ENCODE results near the gene MAML3. TPM values are rescaled to one million over a fixed set of nuclear protein-coding genes. Genes with fewer than 3 reads are reported as not detected.

Gene MAML3
- total RNA-seq, 1 experiment from 2014 or later, result 12.1 TPM

DNA sequence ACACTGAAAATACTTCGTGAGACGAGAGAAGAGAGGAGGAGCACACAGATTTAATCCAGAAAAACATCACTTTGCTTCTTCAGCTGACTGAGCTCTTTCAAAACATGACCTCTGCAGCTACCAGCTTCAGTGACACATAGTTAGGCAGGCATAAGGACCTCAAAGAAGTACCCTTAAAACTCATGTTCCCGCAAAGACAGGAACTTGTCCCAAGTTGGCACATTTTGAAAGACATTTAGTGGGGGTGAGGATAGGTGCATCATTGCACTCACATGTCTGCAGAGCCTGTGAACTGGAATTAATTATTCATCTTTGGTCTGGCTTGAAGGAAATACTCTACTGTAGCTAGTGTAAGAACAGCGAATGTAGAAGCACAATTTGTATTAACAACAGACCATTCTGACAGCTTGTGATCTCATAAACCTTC, 266.6 kb downstream of the MAML3 start:
- intact Hi-C loops (cut with micrococcal nuclease; ENCODE audit: unreplicated experiment), result no loop called here
- no peaks in the 10 kb centered on the region for H3K36me3 ChIP-seq (ENCODE audit: control insufficient read depth, insufficient read depth, low read length)
- no peak overlapping the region for H3K27ac Mint-ChIP-seq (ENCODE audit: unreplicated experiment)
- H3K9me3 ChIP-seq, result no peaks in the 10 kb centered on the region
- H3K4me3 ChIP-seq (ENCODE audit: low read depth, low read length), result no peak overlapping the region
- peaks cover 10% of the 10 kb centered on the region for H3K9me3 Mint-ChIP-seq (ENCODE audit: unreplicated experiment)
- TF ChIP-seq, protein P1, sequence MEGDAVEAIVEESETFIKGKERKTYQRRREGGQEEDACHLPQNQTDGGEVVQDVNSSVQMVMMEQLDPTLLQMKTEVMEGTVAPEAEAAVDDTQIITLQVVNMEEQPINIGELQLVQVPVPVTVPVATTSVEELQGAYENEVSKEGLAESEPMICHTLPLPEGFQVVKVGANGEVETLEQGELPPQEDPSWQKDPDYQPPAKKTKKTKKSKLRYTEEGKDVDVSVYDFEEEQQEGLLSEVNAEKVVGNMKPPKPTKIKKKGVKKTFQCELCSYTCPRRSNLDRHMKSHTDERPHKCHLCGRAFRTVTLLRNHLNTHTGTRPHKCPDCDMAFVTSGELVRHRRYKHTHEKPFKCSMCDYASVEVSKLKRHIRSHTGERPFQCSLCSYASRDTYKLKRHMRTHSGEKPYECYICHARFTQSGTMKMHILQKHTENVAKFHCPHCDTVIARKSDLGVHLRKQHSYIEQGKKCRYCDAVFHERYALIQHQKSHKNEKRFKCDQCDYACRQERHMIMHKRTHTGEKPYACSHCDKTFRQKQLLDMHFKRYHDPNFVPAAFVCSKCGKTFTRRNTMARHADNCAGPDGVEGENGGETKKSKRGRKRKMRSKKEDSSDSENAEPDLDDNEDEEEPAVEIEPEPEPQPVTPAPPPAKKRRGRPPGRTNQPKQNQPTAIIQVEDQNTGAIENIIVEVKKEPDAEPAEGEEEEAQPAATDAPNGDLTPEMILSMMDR (IDR thresholded peaks at IDR 0.05; ENCODE audit: insufficient read depth in 1 of 2, low read depth in 1 of 2, low read length in 1 of 2, severe bottlenecking in 1 of 2, unreplicated experiment in 1 of 2), result no peak
- H3K36me3 Mint-ChIP-seq (ENCODE audit: insufficient read depth, unreplicated experiment), result peaks cover 5% of the 10 kb centered on the region
- H3K27me3 Mint-ChIP-seq (ENCODE audit: insufficient read depth, unreplicated experiment), result no peaks in the 10 kb centered on the region
- H3K4me1 Mint-ChIP-seq (ENCODE audit: low read depth, unreplicated experiment), result no peaks in the 10 kb centered on the region
- no peak overlapping the region for H3K4me3 Mint-ChIP-seq (ENCODE audit: unreplicated experiment)
- no peak for DNase-seq
- no peaks in the 10 kb centered on the region for H3K27me3 ChIP-seq (replicated peaks; ENCODE audit: control insufficient read depth, insufficient read depth, low read length)
- H3K4me1 ChIP-seq, result no peaks in the 10 kb centered on the region
- CTCF ChIA-PET, result no interaction called here
- POLR2A ChIA-PET, result no interaction called here
- no TSS peak for BruUV-seq (replicated peaks)

GRCh38 chr4:139886798-139887197, 267.2 kb downstream of the MAML3 start:
- H3K4me3 ChIP-seq (ENCODE audit: low read depth, low read length), result no peak overlapping the region
- Mint-ChIP-seq H3K36me3 (ENCODE audit: insufficient read depth, unreplicated experiment) (peaks cover 5% of the 10 kb centered on the region), H3K9me3 (ENCODE audit: unreplicated experiment) (peaks cover 10% of the 10 kb centered on the region), H3K27me3 (ENCODE audit: insufficient read depth, unreplicated experiment) (no peaks in the 10 kb centered on the region), H3K4me1 (ENCODE audit: low read depth, unreplicated experiment) (no peaks in the 10 kb centered on the region), H3K27ac (ENCODE audit: unreplicated experiment) (no peak overlapping the region), H3K4me3 (ENCODE audit: unreplicated experiment) (no peak overlapping the region)
- no TSS peak for BruUV-seq (replicated peaks)
- no peaks in the 10 kb centered on the region for H3K4me1 ChIP-seq
- intact Hi-C loops (cut with micrococcal nuclease; ENCODE audit: unreplicated experiment), result no loop called here
- no peaks in the 10 kb centered on the region for H3K36me3 ChIP-seq (ENCODE audit: control insufficient read depth, insufficient read depth, low read length)
- no peaks in the 10 kb centered on the region for H3K27me3 ChIP-seq (replicated peaks; ENCODE audit: control insufficient read depth, insufficient read depth, low read length)
- H3K9me3 ChIP-seq, result no peaks in the 10 kb centered on the region
- CTCF ChIA-PET, result no interaction called here
- TF ChIP-seq, protein P1 (IDR thresholded peaks at IDR 0.05; ENCODE audit: insufficient read depth in 1 of 2, low read depth in 1 of 2, low read length in 1 of 2, severe bottlenecking in 1 of 2, unreplicated experiment in 1 of 2), result no peak
- no peak for DNase-seq
- POLR2A ChIA-PET, result no interaction called here

DNA sequence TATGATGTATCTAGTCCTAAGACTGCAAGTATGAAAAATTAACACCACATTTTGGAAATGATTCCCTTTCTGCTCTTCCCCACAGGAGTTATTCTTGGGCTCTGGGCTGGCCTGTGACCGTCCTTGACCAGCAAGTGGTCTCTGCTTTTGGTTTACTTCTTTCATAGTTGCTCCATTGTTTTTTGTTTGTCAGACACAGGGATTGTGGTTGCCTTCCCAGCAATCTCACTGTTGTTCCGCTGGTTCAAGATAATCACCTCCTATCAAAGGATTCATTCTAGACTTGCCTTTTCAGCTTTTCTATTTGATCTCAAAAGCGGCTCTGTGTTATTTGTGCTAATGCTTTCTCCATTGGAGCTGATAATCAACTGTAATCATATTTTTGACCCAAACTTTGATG, 269.5 kb downstream of the MAML3 start:
- Mint-ChIP-seq H3K27me3 (ENCODE audit: insufficient read depth, unreplicated experiment) (no peaks in the 10 kb centered on the region), H3K9me3 (ENCODE audit: unreplicated experiment) (peaks cover 10% of the 10 kb centered on the region), H3K36me3 (ENCODE audit: insufficient read depth, unreplicated experiment) (peaks cover under 1% of the 10 kb centered on the region), H3K4me3 (ENCODE audit: unreplicated experiment) (no peak overlapping the region), H3K27ac (ENCODE audit: unreplicated experiment) (no peak overlapping the region), H3K4me1 (ENCODE audit: low read depth, unreplicated experiment) (no peaks in the 10 kb centered on the region)
- no peaks in the 10 kb centered on the region for H3K9me3 ChIP-seq
- no TSS peak for BruUV-seq (replicated peaks)
- TF ChIP-seq, protein P1 (IDR thresholded peaks at IDR 0.05; ENCODE audit: insufficient read depth in 1 of 2, low read depth in 1 of 2, low read length in 1 of 2, severe bottlenecking in 1 of 2, unreplicated experiment in 1 of 2), result no peak
- no peaks in the 10 kb centered on the region for H3K36me3 ChIP-seq (ENCODE audit: control insufficient read depth, insufficient read depth, low read length)
- intact Hi-C loops (cut with micrococcal nuclease; ENCODE audit: unreplicated experiment), result no loop called here
- no peaks in the 10 kb centered on the region for H3K4me1 ChIP-seq
- H3K27me3 ChIP-seq (replicated peaks; ENCODE audit: control insufficient read depth, insufficient read depth, low read length), result no peaks in the 10 kb centered on the region
- ChIA-PET POLR2A (no interaction called here), CTCF (no interaction called here)
- DNase-seq, result no peak
- H3K4me3 ChIP-seq (ENCODE audit: low read depth, low read length), result no peak overlapping the region

Data from Caco-2 (cell line).